Hindlimb muscle (tissue), 1 donor: ENCODE data around the gene ZNF609. TPM values are rescaled to one million over a fixed set of nuclear protein-coding genes. Genes with fewer than 3 reads are reported as not detected.
"Not testable (repeated sequence)": the region's sequence is repeated elsewhere in the genome, so short reads cannot be mapped to it uniquely, and the experiment has no call there.

Source experiments
- DNase-seq: peaks from one replicate; pipeline ENCODE4 v3.0.0-alpha.2; 2013
- polyA plus RNA-seq: library from polyadenylated mRNA; unstranded; fragments of 120-200 nt; gene quantifications from one replicate; pipeline ENCODE4 v1.2.1, GENCODE V29; 2013; ENCODE audit not compliant: insufficient read length

Gene ZNF609
- polyA plus RNA-seq, 1 donor = 16.5 TPM

DNA sequence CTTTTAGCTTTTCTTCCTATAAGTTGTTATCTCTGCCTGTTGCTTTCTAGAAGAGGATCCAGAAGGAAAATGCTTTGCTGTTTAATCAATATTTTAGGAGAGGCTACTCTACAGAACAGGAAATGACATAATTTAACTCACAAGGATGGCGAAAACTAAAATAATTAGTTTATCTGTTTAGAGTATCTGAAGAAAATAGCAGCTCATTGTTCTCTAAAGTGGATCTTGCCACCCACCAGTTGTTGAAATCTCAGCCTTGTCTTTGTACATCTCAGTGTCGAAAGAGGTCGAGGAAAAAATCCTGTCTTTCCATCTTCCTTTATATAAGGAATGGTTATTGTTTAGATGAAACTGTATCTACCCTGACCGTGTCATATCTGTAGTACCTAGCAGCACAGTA is 126.6 kb downstream of the ZNF609 start:
- DNase-seq = no peak

DNA sequence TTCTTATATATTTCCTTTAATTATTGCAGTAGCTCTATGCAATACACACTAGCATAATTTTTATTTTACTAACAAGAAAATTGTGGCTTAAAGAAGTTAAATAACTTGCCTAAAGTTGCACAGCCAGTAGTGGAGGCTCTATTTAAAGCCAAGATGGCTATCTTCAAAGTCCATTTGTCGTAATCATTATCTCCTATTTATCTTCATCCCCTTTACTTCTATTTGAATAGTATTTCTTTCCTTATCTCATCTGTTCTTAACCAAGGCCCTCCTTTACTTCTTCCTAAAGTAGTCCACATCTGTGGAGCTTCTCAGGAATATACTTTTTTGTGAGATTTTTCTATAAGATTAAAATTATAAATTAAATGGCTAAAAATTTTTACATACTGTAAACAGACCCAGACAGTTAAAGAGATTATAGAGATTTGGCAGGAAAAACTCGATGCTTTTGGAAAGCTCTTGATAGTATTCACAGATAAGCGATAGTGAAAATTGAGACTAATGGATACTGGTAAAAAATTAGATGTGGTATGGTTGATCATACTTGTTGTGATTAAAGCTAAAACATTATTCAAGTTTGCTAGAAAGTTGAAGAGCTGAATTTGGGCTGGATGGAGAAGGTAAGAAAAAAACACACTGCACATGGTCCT is 129.2 kb downstream of the ZNF609 start:
- no peak for DNase-seq

GRCh38 chr15:64592845-64593244 is 132.5 kb downstream of the ZNF609 start:
- not testable (repeated sequence) for DNase-seq

DNA sequence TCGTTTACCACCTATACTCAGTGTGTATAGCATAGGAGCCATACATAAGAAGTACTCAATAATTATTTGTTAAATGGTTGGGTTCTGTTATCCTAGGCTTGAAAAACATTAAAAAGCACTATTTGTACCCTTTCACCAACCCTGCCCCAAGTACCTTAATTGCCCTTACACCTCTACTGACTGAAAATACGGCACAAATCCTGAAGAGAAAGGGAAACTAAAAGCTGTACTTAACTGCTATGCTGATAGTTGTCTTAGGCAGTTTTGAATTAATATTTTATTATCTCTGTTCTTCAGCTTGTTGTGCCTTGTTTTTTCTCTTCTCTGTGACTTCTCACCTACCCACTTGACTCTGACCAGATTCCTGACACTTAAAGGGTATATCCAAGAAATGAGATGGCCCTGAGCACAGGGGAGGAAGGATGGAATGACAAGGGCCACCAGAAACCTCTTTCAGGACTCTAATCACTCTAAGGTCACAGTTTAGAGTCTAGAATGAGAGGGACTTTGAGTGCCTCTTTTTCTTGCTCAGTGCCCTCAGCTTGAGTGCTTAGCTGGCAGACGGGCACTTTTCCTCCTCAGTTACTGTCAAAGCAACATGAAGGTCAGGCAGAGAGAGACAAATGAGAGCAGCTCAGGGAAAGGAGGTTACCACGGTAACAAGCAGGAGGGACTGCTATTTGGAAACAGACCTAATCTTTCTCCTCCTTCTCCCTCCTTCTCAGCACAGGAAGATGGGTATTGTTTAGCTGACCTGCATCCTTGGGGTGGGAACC is 136.5 kb downstream of the ZNF609 start:
- no peak for DNase-seq

GRCh38 chr15:64597477-64597822 is 137.1 kb downstream of the ZNF609 start:
- DNase-seq = no peak

DNA sequence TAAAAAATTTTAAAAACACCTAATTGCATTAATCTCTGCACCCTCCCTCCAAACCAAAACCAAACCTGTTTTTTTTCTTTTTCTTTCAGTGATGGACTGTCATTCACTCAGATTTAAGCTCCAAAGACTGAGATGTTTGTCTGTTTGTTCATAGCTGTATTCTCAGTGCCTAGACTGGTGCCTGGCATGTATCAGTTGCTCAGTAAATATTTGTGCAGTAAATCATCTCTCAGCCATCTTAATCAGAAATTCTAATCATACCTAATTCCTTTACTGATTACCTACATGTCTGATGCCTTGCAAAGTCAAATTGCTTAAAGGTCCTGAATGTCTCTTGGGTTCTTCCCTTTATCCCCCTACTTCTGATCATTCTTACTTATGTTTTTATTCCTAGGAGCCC is 138.8 kb downstream of the ZNF609 start:
- DNase-seq = no peak

DNA sequence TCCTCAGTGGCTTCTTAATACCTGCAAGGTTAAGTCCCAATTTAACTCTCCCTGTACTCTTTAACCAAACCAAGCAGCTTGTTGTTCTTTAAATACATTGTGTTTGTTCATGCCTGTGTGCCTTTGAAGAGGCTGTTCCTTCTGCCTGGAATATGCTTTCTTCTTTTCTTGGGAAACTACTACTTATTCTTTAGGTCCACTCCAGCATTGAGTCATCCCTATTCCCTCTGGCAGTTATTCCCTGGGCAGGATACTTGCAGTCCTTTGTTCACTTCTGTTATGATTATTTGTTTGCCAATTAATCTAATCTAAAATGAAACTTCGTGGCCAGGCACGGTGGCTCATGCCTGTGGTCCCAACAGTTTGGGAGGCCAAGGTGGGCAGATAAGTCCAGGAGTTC is 139.3 kb downstream of the ZNF609 start:
- DNase-seq = no peak

GRCh38 chr15:64600794-64601193 is 140.4 kb downstream of the ZNF609 start:
- DNase-seq = no peak

- no peak for DNase-seq
These were observed 143.9 kb downstream of the ZNF609 start for GRCh38 chr15:64604319-64604718.

GRCh38 chr15:64607416-64607815 is 147.0 kb downstream of the ZNF609 start:
- DNase-seq = not testable (repeated sequence)

- DNase-seq = no peak
These were observed 150.0 kb downstream of the ZNF609 start for GRCh38 chr15:64610257-64610919.

- DNase-seq = no peak
These were observed 150.8 kb downstream of the ZNF609 start for GRCh38 chr15:64611085-64611725.

DNA sequence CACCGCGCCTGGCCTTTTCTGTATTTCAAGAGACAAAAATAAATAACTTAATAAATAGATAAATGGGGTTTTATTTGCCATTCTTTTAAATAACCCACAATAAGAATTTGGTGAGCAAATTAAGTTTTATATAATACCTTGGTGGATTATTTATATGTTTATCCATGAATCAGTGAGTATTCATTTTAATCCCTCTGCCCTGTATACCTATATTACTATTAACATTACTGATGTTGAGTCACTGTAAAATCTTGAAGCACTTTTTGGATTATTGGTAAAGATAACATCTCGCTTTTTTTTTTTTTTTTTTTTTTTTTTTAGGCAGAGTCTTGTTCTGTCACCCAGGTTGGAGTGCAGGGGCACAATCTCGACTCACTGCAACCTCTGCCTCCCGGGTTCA is 154.1 kb downstream of the ZNF609 start:
- DNase-seq = no peak

- no peak for DNase-seq
These were observed 157.3 kb downstream of the ZNF609 start for GRCh38 chr15:64617727-64618126.

DNA sequence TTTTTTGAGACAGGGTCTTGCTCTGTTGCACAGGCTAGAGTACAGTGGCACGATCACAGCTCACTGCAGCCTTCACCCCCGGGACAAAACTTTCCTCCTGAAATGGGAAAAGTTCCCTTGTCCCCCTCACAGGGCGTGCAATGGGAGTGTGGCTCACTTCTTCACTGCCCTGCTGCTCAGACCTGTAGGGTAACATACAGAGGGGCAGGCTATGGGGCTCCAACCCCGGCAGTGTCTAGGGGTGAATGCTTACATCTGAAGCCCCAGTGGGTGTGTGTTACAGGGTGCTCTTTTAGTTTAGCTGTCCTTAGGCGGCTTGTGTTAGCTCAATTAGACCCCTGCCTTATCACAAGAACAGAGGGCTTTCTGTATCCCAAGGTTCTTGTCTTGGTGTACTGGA is 157.8 kb downstream of the ZNF609 start:
- DNase-seq = no peak

DNA sequence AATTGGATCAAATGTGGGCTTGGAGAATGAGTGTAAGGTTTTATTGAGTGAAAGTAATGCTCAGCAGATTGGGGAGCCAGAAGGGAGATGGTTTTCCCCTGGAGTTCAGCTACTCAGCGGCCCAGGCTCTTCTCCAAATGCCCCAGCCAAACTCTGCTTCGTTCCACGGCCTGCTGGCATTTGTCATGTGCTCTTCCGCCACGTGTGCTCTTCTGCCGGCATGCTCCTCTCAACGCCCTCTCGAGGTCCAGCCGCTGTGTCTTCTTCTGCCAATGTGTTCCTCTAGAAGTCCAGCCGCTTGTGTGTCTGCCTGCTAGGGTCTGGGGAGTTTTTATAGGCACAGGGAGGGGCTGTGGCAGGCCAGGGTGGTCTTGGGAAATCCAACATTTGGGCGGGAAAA is 158.2 kb downstream of the ZNF609 start:
- DNase-seq = no peak

DNA sequence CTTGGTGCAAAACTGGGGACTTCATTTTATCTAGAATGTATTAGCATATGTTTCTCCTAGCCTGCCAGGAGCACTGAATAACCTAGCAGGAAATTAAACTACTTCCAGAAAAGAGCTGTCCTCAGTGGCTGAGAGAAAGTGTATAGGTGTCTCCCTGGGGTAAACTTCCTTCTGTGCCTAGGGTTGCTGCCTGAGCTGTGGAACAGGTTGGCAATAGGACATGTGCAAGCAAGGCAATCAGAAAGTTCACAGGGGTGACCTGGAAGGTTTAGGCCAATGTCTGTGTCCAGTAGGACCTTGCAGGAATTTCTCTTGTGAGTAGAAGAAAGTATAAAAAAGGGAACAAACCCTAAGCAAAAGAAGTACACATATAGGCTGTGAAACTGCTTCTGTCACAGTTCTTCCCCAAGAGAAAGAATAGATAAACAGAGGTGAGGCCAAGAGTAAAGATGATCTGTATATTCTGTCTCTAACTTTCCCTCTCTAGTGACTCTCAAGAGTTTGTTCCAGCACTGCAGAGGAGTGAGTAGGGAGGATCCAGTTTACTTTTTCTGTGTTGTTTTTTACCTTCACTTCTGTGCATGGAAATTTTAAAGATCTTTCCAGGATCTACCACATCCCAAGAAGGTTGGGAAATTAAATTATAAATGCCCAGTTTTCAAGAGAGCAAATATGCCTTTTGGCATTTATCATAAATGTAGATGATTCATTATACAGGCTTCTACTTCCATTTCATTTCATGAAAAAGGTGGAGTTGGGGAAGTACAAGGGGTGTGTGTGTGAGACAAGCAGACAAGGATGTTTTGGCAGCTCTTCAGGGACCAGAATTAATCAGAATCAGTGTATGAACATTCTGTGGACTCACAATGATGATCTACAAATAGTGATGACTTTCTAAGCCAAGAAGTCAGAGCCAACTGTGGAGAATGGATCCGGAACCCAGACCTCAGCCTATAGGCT is 159.8 kb downstream of the ZNF609 start:
- DNase-seq = no peak

DNA sequence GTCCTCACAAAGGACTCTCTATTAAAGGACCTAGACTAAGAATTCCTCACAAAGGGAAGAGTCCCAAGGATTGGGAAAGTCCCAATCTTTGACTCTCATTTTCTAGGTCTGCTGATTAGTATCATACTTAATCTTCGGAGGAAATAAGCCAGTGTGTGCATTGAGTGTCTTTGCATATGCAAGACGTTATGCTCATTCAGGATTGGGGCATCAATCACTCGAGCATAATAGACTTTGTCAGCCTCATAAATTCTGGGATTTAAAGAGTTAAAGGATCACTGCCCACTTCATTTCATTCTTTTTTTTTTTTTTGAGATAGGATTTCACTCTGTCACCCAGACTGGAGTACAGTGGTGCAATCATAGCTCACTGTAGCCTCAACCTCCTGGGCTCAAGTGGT is 160.7 kb downstream of the ZNF609 start:
- no peak for DNase-seq

DNA sequence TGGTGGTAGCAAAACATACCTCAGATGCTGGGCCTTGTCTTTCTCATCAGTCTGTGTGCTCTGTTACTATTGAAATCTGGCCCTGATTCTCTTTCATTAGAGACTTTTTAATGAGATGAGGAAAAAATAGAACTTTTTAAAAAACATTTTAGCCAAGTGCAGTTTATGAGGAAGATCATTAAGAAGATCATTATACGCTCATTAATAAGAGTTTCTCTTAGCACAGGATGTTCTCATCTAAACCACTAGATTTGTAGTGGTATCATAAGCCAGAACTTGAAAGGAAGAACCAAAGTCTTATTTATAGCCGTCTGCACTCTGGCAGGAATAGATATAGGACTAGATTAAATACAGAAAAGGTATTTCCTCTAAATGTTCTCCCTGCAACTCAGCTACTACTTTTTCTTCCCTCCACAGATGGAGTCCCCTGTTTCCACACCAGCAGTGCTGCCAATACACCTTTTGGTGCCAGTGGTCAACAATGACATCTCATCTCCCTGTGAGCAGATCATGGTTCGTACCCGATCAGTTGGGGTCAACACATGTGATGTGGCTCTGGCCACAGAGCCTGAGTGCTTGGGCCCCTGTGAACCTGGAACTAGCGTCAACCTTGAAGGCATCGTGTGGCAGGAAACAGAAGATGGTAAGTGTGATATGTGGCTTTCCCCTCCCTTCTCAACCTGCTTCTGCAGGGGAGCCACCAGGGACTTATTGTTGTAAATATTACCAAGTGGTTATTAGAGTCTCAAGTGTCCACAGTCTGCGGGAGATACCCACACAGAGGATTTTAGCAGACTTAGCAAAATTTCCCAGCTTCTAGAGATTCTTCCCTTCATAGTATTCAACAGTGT is 162.3 kb downstream of the ZNF609 start:
- no peak for DNase-seq

GRCh38 chr15:64623347-64623996 is 163.1 kb downstream of the ZNF609 start:
- DNase-seq = no peak

DNA sequence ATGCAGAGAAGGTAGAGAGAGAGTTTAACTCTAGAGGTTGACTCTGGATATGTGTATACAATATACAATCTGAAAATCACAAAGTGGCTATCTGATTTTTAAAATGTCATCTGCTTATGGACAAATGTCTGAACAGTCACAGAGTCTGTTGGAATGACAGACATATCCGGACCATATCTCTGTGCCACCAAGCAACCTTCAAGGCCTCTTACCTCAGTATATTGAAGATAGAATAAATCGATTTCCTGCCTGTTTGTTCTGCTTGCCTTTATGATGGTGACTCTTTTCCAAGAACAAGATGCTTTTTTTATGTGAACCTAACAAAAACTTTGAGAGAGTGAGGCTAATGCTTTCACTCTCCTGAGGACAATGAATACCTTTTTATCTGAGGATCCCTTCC is 163.9 kb downstream of the ZNF609 start:
- DNase-seq = no peak
